WTC11 (cell line): ENCODE results near the gene CALML3.

ENCODE experiments used
- ATF3 ChIP-seq: sonication (generic); formaldehyde crosslinking; conservative IDR thresholded peaks from 2 replicates; pipeline ENCODE4 v1.8.1; 2022; ENCODE audit warnings: mild to moderate bottlenecking, missing genetic modification reagents
- CREB1 ChIP-seq: sonication (generic); formaldehyde crosslinking; IDR thresholded peaks from 2 replicates; pipeline ENCODE4 v1.8.0; 2023; ENCODE audit warnings: mild to moderate bottlenecking, missing genetic modification reagents
- CREM ChIP-seq: sonication (generic); formaldehyde crosslinking; IDR thresholded peaks from 2 replicates; pipeline ENCODE4 v1.8.1; 2022; ENCODE audit warnings: mild to moderate bottlenecking, missing genetic modification reagents, moderate library complexity
- CTCF ChIP-seq: fragments of 200-600 bp; IDR thresholded peaks from 2 replicates; pipeline ENCODE4 v1.8.0; 2022; ENCODE audit warnings: antibody characterized with exemption
- E2F1 ChIP-seq: sonication (generic); formaldehyde crosslinking; IDR thresholded peaks from 2 replicates; pipeline ENCODE4 v1.8.0; 2022; ENCODE audit warnings: mild to moderate bottlenecking, missing genetic modification reagents
- GABPB1 ChIP-seq: sonication (generic); formaldehyde crosslinking; IDR thresholded peaks from 2 replicates; pipeline ENCODE4 v1.8.1; 2023; ENCODE audit warnings: mild to moderate bottlenecking, missing genetic modification reagents
- MXD4 ChIP-seq: fragments of 250-450 bp; sonication (Bioruptor Pico); IDR thresholded peaks from 2 replicates; pipeline ENCODE4 v1.8.0; 2021; ENCODE audit warnings: mild to moderate bottlenecking, moderate library complexity, borderline replicate concordance
- NR1H2 ChIP-seq: sonication (generic); formaldehyde crosslinking; IDR thresholded peaks from 2 replicates; pipeline ENCODE4 v1.9.0; 2021; ENCODE audit warnings: mild to moderate bottlenecking, moderate library complexity, missing genetic modification reagents
- PRDM15 ChIP-seq: sonication (generic); formaldehyde crosslinking; IDR thresholded peaks from 2 replicates; pipeline ENCODE4 v1.8.0; 2022; ENCODE audit warnings: missing genetic modification reagents
- TCF7 ChIP-seq: sonication (generic); formaldehyde crosslinking; IDR thresholded peaks from 2 replicates; pipeline ENCODE4 v1.8.0; 2022; ENCODE audit warnings: mild to moderate bottlenecking, low read depth, missing genetic modification reagents, moderate library complexity
- ZBTB43 ChIP-seq: sonication (generic); formaldehyde crosslinking; IDR thresholded peaks from 2 replicates; pipeline ENCODE4 v1.8.1; 2023; ENCODE audit warnings: mild to moderate bottlenecking, missing genetic modification reagents

GRCh38 chr10:5515948-5516761, 8.6 kb upstream of the CALML3 start:
- no peak for TF ChIP-seq CTCF
- no peak for TF ChIP-seq ZBTB43
- no peak for TF ChIP-seq CREM (CRISPR knock-in tag)
- no peak for TF ChIP-seq E2F1 (CRISPR knock-in tag)
- no peak for TF ChIP-seq NR1H2 (CRISPR knock-in tag)
- TF ChIP-seq CREB1 (CRISPR knock-in tag), result no peak
- TF ChIP-seq PRDM15, result no peak
- TF ChIP-seq TCF7, result no peak
- TF ChIP-seq ATF3 (CRISPR knock-in tag), result no peak
- TF ChIP-seq GABPB1, result no peak
- no peak for TF ChIP-seq MXD4 (CRISPR knock-in tag)
